ENCODE results near the gene ERAS. TPM values are rescaled to one million over a fixed set of nuclear protein-coding genes. Genes with fewer than 3 reads are reported as not detected.

Gene ERAS
- total and polyA plus RNA-seq, 2 donors (not counting 3 experiments of a cell fraction or from before 2014, with no cell fraction given) = 0.14 TPM; not detected in 1

DNA sequence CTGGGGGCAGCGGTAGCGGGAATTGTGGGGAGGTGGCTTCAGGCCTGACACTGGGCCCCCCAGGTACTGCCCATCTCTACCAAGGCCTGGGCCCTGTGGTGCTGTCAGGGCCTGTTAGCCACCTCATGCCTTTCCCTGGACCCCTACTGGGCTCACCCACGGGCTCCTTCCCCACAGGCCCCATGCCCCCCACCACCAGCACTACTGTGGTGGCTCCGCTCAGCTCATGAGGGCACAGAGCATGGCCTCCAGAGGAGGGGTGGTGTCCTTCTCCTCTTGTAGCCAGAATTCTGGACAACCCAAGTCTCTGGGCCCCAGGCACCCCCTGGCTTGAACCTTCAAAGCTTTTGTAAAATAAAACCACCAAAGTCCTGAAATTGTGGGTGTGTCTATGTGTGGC lies 32.4 kb upstream of the ERAS start:
- Histone ChIP-seq H3K4me3 (replicated peaks in 1 of 3; ENCODE audit: insufficient read depth in 1 of 3, low read depth in 1 of 3, low read length in 3 of 3) (no peak overlapping the region), H2AFZ (ENCODE audit: low read depth, low read length) (no peak overlapping the region), H3K36me3 (ENCODE audit: control insufficient read depth in 2 of 2, extremely low read depth in 1 of 2, insufficient read depth in 2 of 2, low read length in 2 of 2) (no peaks in the 10 kb centered on the region), H3K4me1 (ENCODE audit: control insufficient read depth, extremely low read depth, insufficient read depth, low read length) (no peaks in the 10 kb centered on the region), H3K9me1 (replicated peaks; ENCODE audit: control insufficient read depth, extremely low read depth, insufficient read depth, low read length) (no peaks in the 10 kb centered on the region), H4K20me1 (replicated peaks; ENCODE audit: control insufficient read depth, extremely low read depth, insufficient read depth, low read length) (no peaks in the 10 kb centered on the region), H3K4me2 (ENCODE audit: insufficient read depth, low read length) (no peak overlapping the region), H3K9me3 (replicated peaks; ENCODE audit: control insufficient read depth, insufficient read depth, low read length) (no peaks in the 10 kb centered on the region), H3K9ac (replicated peaks; ENCODE audit: extremely low read depth, insufficient read depth, low read length) (no peak overlapping the region), H3K79me2 (ENCODE audit: control insufficient read depth, insufficient read depth, low read length) (no peaks in the 10 kb centered on the region), H3K27ac (ENCODE audit: insufficient read depth, low read depth, low read length) (no peak overlapping the region), H3K27me3 (ENCODE audit: control insufficient read depth in 2 of 2, insufficient read depth in 2 of 2, low read length in 2 of 2) (no peaks in the 10 kb centered on the region)
- no TSS peak for BruUV-seq (replicated peaks)
- CTCF ChIA-PET = no interaction called here
- dilution Hi-C loops (cut with MboI; ENCODE audit: extremely low pct_ligation_motif_present, low sequenced_read_pairs) = no loop called here
- intact Hi-C loops (cut with micrococcal nuclease) = no loop called here
- POLR2A ChIA-PET = no interaction called here
- DNase-seq (ENCODE audit: low read depth, low spot score) (no peak), FAIRE-seq (no peak)
- TF ChIP-seq EZH2 (IDR thresholded peaks at IDR 0.05; ENCODE audit: borderline replicate concordance, low read depth, low read length, severe bottlenecking) (no peak), FOS (IDR thresholded peaks at IDR 0.05; ENCODE audit: borderline replicate concordance, insufficient read depth, low read length) (no peak), MYC (IDR thresholded peaks at IDR 0.05; ENCODE audit: low read depth, low read length) (no peak)
- TF ChIP-seq, protein P1, sequence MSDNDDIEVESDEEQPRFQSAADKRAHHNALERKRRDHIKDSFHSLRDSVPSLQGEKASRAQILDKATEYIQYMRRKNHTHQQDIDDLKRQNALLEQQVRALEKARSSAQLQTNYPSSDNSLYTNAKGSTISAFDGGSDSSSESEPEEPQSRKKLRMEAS (IDR thresholded peaks at IDR 0.05; ENCODE audit: insufficient read depth, insufficient read length) = no peak

DNA sequence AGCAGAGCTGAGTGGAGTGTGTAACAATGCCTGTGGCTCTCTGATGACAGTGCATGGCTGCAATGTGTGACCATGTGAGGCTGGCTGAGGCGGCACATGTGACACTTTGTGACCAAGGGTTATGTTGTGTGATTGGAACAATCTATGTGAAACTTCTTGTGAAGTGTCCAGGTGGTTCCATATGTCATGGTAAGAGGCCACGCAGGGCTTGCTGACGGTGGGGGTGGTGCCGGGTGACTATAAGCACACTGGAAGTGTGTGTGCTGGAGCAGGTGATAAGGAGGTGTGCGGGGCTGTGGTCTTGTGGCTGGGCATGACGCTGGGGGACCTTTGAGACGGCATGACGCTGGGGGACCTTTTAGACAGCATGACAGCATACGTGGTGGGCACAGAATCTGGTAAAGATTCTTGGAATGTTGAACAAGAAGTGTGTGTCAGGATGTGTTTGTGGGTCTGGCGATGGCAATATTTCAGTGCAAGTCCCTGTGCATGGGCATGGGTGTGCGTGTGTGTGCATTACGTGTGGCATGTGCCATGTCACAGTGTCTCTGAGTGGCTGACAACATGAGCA lies 31.9 kb upstream of the ERAS start:
- Histone ChIP-seq H3K79me2 (ENCODE audit: control insufficient read depth, insufficient read depth, low read length) (no peaks in the 10 kb centered on the region), H2AFZ (ENCODE audit: low read depth, low read length) (no peak overlapping the region), H3K36me3 (ENCODE audit: control insufficient read depth in 2 of 2, extremely low read depth in 1 of 2, insufficient read depth in 2 of 2, low read length in 2 of 2) (no peaks in the 10 kb centered on the region), H4K20me1 (replicated peaks; ENCODE audit: control insufficient read depth, extremely low read depth, insufficient read depth, low read length) (no peaks in the 10 kb centered on the region), H3K4me3 (replicated peaks in 1 of 3; ENCODE audit: insufficient read depth in 1 of 3, low read depth in 1 of 3, low read length in 3 of 3) (no peak overlapping the region), H3K9me3 (replicated peaks; ENCODE audit: control insufficient read depth, insufficient read depth, low read length) (no peaks in the 10 kb centered on the region), H3K4me2 (ENCODE audit: insufficient read depth, low read length) (no peak overlapping the region), H3K27ac (ENCODE audit: insufficient read depth, low read depth, low read length) (no peak overlapping the region), H3K9me1 (replicated peaks; ENCODE audit: control insufficient read depth, extremely low read depth, insufficient read depth, low read length) (no peaks in the 10 kb centered on the region), H3K4me1 (ENCODE audit: control insufficient read depth, extremely low read depth, insufficient read depth, low read length) (no peaks in the 10 kb centered on the region), H3K9ac (replicated peaks; ENCODE audit: extremely low read depth, insufficient read depth, low read length) (no peak overlapping the region), H3K27me3 (ENCODE audit: control insufficient read depth in 2 of 2, insufficient read depth in 2 of 2, low read length in 2 of 2) (no peaks in the 10 kb centered on the region)
- CTCF ChIA-PET = no interaction called here
- no TSS peak for BruUV-seq (replicated peaks)
- FAIRE-seq = no peak
- TF ChIP-seq, protein P1 (IDR thresholded peaks at IDR 0.05; ENCODE audit: insufficient read depth, insufficient read length) = no peak
- no peak for TF ChIP-seq POLR2AphosphoS5 (IDR thresholded peaks at IDR 0.05; ENCODE audit: insufficient read depth, low read depth, low read length)
- TF ChIP-seq, protein P2, sequence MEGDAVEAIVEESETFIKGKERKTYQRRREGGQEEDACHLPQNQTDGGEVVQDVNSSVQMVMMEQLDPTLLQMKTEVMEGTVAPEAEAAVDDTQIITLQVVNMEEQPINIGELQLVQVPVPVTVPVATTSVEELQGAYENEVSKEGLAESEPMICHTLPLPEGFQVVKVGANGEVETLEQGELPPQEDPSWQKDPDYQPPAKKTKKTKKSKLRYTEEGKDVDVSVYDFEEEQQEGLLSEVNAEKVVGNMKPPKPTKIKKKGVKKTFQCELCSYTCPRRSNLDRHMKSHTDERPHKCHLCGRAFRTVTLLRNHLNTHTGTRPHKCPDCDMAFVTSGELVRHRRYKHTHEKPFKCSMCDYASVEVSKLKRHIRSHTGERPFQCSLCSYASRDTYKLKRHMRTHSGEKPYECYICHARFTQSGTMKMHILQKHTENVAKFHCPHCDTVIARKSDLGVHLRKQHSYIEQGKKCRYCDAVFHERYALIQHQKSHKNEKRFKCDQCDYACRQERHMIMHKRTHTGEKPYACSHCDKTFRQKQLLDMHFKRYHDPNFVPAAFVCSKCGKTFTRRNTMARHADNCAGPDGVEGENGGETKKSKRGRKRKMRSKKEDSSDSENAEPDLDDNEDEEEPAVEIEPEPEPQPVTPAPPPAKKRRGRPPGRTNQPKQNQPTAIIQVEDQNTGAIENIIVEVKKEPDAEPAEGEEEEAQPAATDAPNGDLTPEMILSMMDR (IDR thresholded peaks at IDR 0.05; ENCODE audit: extremely low read depth in 1 of 2, insufficient read depth in 1 of 2, low read depth in 1 of 2, low read length in 2 of 2) = no peak
- no peak for TF ChIP-seq GATA2 (IDR thresholded peaks at IDR 0.05; ENCODE audit: insufficient read depth, insufficient read length, low read depth, low read length)
- TF ChIP-seq MYC (IDR thresholded peaks at IDR 0.05; ENCODE audit: low read depth, low read length) = no peak
- TF ChIP-seq JUN (IDR thresholded peaks at IDR 0.05; ENCODE audit: borderline replicate concordance, insufficient read depth, insufficient read length, low read depth) = no peak
- no peak for TF ChIP-seq EZH2 (IDR thresholded peaks at IDR 0.05; ENCODE audit: borderline replicate concordance, low read depth, low read length, severe bottlenecking)
- POLR2A ChIA-PET = no interaction called here
- intact Hi-C loops (cut with micrococcal nuclease) = no loop called here
- dilution Hi-C loops (cut with MboI; ENCODE audit: extremely low pct_ligation_motif_present, low sequenced_read_pairs) = no loop called here
- DNase-seq (ENCODE audit: low read depth, low spot score) = no peak

Measured in endothelial cell of umbilical vein (primary cell).